Stimulated activated naive CD4-positive, alpha-beta T cell (primary cell): ENCODE data around the gene AK8.

Experiments
- DNase-seq, 6 experiments: peaks; one replicate each; lab custom pipeline; 2025; lab: John Stamatoyannopoulos, UW

Gene AK8

GRCh38 chr9:132857616-132858342, 20.3 kb downstream of the AK8 start:
- no peak for DNase-seq

- DNase-seq: no peak
Measured at GRCh38 chr9:132857031-132857430, 21.1 kb downstream of the AK8 start.

- no peak for DNase-seq
Measured at GRCh38 chr9:132855904-132856303, 22.2 kb downstream of the AK8 start.

- no peak for DNase-seq
Measured at GRCh38 chr9:132854832-132855231, 23.3 kb downstream of the AK8 start.

- DNase-seq: no peak
Measured at GRCh38 chr9:132853482-132853881, 24.6 kb downstream of the AK8 start.

GRCh38 chr9:132849185-132849706, 28.8 kb downstream of the AK8 start:
- peak in 1 of 6 experiments; percentile 9 for DNase-seq

- no peak for DNase-seq
Measured at GRCh38 chr9:132846918-132847515, 31.1 kb downstream of the AK8 start.

GRCh38 chr9:132846109-132846917, 31.8 kb downstream of the AK8 start:
- no peak for DNase-seq

GRCh38 chr9:132842124-132843044, 35.7 kb downstream of the AK8 start:
- DNase-seq: no peak

- no peak for DNase-seq
Measured at GRCh38 chr9:132840980-132841379, 37.1 kb downstream of the AK8 start.

- no peak for DNase-seq
Measured at GRCh38 chr9:132838291-132838690, 39.8 kb downstream of the AK8 start.

GRCh38 chr9:132837501-132838286, 40.4 kb downstream of the AK8 start:
- no peak for DNase-seq

GRCh38 chr9:132834343-132834742, 43.7 kb downstream of the AK8 start:
- no peak for DNase-seq

GRCh38 chr9:132833550-132834121, 44.4 kb downstream of the AK8 start:
- DNase-seq: no peak

- DNase-seq: no peak
Measured at GRCh38 chr9:132832171-132832881, 45.8 kb downstream of the AK8 start.

- no peak for DNase-seq
Measured at GRCh38 chr9:132828201-132828770, 49.8 kb downstream of the AK8 start.

- DNase-seq: no peak
Measured at GRCh38 chr9:132827366-132827765, 50.7 kb downstream of the AK8 start.

GRCh38 chr9:132826621-132827365, 51.3 kb downstream of the AK8 start:
- DNase-seq: no peak

- DNase-seq: no peak
Measured at GRCh38 chr9:132826131-132826530, 52.0 kb downstream of the AK8 start.
